A673 (cell line): ENCODE measurements around the gene GALNT18.

Experiments used
- EZH2 ChIP-seq: fragments of 200-600 bp; sonication (generic); IDR thresholded peaks from 2 replicates; pipeline ENCODE4 v1.6.1; 2017; ENCODE audit warnings: borderline replicate concordance, low read depth, mild to moderate bottlenecking, mixed read lengths, antibody characterized with exemption, low read length; ENCODE audit not compliant: poor library complexity, severe bottlenecking
- TF ChIP-seq, protein P1 (sequence below): fragments of 300-800, 200-600 bp; sonication (generic); conservative IDR thresholded peaks from 2 replicates; pipeline ENCODE4 v1.5.1; 2017; ENCODE audit warnings: low read depth, mild to moderate bottlenecking, antibody characterized with exemption, low read length, moderate library complexity, mixed read lengths

GRCh38 chr11:11640996-11641395 lies 19.2 kb upstream of the GALNT18 start:
- TF ChIP-seq, protein P1, sequence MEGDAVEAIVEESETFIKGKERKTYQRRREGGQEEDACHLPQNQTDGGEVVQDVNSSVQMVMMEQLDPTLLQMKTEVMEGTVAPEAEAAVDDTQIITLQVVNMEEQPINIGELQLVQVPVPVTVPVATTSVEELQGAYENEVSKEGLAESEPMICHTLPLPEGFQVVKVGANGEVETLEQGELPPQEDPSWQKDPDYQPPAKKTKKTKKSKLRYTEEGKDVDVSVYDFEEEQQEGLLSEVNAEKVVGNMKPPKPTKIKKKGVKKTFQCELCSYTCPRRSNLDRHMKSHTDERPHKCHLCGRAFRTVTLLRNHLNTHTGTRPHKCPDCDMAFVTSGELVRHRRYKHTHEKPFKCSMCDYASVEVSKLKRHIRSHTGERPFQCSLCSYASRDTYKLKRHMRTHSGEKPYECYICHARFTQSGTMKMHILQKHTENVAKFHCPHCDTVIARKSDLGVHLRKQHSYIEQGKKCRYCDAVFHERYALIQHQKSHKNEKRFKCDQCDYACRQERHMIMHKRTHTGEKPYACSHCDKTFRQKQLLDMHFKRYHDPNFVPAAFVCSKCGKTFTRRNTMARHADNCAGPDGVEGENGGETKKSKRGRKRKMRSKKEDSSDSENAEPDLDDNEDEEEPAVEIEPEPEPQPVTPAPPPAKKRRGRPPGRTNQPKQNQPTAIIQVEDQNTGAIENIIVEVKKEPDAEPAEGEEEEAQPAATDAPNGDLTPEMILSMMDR: no peak
- TF ChIP-seq EZH2: no peak
